SK-N-SH (cell line): ENCODE data around the gene PTPN23.

Experiments
- CTCF ChIP-seq: fragments of 200-600 bp; sonication (generic); IDR thresholded peaks from 2 replicates; pipeline ENCODE4 v1.6.1; 2017; ENCODE audit warnings: antibody characterized with exemption, mild to moderate bottlenecking, moderate library complexity
- FOSL2 ChIP-seq: IDR thresholded peaks from 2 replicates; pipeline ENCODE4 v1.4.0; 2012; ENCODE audit warnings: low read depth, mild to moderate bottlenecking, moderate library complexity, borderline replicate concordance
- JUND ChIP-seq: IDR thresholded peaks from 2 replicates; pipeline ENCODE4 v1.4.0; 2012
- MAX ChIP-seq: IDR thresholded peaks from 2 replicates; pipeline ENCODE4 v1.4.0; 2012; ENCODE audit warnings: low read depth
- NFIC ChIP-seq: IDR thresholded peaks from 2 replicates; pipeline ENCODE4 v1.4.0; 2012; ENCODE audit warnings: borderline replicate concordance
- NRF1 ChIP-seq: IDR thresholded peaks from 2 replicates; pipeline ENCODE4 v1.6.1; 2012; ENCODE audit warnings: low read depth, mild to moderate bottlenecking, low read length
- POLR2AphosphoS5 ChIP-seq: IDR thresholded peaks from 2 replicates; pipeline ENCODE4 v1.6.1; 2012; ENCODE audit warnings: low read depth, low read length
- RAD21 ChIP-seq: IDR thresholded peaks from 2 replicates; pipeline ENCODE4 v1.6.1; 2012; ENCODE audit warnings: mild to moderate bottlenecking, low read length
- TAF1 ChIP-seq: IDR thresholded peaks from 2 replicates; pipeline ENCODE4 v1.6.1; 2012; ENCODE audit warnings: low read depth, mild to moderate bottlenecking, low read length, moderate library complexity, borderline replicate concordance
- TF ChIP-seq, protein P1 (sequence below): IDR thresholded peaks from 2 replicates; pipeline ENCODE4 v1.6.1; 2012; ENCODE audit warnings: mild to moderate bottlenecking, low read depth, low read length, moderate library complexity

GRCh38 chr3:47428662-47429061 lies 47.8 kb downstream of the PTPN23 start:
- no peak for TF ChIP-seq CTCF
- TF ChIP-seq RAD21: no peak
- TF ChIP-seq POLR2AphosphoS5: no peak
- no peak for TF ChIP-seq JUND
- no peak for TF ChIP-seq TAF1
- TF ChIP-seq MAX: no peak
- no peak for TF ChIP-seq NRF1
- TF ChIP-seq NFIC: no peak
- TF ChIP-seq, protein P1, sequence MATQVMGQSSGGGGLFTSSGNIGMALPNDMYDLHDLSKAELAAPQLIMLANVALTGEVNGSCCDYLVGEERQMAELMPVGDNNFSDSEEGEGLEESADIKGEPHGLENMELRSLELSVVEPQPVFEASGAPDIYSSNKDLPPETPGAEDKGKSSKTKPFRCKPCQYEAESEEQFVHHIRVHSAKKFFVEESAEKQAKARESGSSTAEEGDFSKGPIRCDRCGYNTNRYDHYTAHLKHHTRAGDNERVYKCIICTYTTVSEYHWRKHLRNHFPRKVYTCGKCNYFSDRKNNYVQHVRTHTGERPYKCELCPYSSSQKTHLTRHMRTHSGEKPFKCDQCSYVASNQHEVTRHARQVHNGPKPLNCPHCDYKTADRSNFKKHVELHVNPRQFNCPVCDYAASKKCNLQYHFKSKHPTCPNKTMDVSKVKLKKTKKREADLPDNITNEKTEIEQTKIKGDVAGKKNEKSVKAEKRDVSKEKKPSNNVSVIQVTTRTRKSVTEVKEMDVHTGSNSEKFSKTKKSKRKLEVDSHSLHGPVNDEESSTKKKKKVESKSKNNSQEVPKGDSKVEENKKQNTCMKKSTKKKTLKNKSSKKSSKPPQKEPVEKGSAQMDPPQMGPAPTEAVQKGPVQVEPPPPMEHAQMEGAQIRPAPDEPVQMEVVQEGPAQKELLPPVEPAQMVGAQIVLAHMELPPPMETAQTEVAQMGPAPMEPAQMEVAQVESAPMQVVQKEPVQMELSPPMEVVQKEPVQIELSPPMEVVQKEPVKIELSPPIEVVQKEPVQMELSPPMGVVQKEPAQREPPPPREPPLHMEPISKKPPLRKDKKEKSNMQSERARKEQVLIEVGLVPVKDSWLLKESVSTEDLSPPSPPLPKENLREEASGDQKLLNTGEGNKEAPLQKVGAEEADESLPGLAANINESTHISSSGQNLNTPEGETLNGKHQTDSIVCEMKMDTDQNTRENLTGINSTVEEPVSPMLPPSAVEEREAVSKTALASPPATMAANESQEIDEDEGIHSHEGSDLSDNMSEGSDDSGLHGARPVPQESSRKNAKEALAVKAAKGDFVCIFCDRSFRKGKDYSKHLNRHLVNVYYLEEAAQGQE: no peak
- no peak for TF ChIP-seq FOSL2
